Right renal pelvis (tissue), 4 donors: ENCODE data around the gene RBMS2. TPM values are rescaled to one million over a fixed set of nuclear protein-coding genes. Genes with fewer than 3 reads are reported as not detected.
"Not testable (repeated sequence)": the region's sequence is repeated elsewhere in the genome, so short reads cannot be mapped to it uniquely, and the experiment has no call there.

Experiments
- DNase-seq, 4 donors: peaks; one replicate each; pipeline ENCODE4 v3.0.0-alpha.2; 2013; ENCODE audit warnings: low read depth in 4 of 4, low spot score in 3 of 4, missing footprints in 1 of 4
- polyA plus RNA-seq, 4 donors: library from polyadenylated mRNA; unstranded; fragments of 120-200 nt; gene quantifications; one replicate each; pipeline ENCODE4 v1.2.1, GENCODE V29; 2013; ENCODE audit not compliant: insufficient read length in 4 of 4

Gene RBMS2
- polyA plus RNA-seq, 4 donors: 36.2 to 50.5 (median 42.6) TPM

- DNase-seq: no peak
Measured at GRCh38 chr12:56510786-56511185, 10.8 kb upstream of the RBMS2 start.

DNA sequence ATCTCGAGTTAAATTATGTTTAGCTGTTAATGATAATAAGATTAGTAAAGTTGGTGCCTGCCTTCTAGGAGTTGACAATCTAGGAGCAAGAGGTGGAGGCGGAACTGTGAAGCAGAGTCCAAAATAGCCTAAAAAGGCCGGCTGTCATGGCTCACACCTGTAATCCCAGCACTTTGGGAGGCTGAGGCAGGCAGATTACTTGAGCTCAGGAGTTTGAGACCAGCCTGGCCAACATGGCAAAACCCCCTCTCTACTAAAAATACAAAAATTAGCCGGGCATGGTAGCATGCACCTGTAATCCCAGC lies 7.7 kb upstream of the RBMS2 start:
- not testable (repeated sequence) for DNase-seq

- DNase-seq: no peak
Measured at GRCh38 chr12:56517854-56518253, 3.8 kb upstream of the RBMS2 start.

DNA sequence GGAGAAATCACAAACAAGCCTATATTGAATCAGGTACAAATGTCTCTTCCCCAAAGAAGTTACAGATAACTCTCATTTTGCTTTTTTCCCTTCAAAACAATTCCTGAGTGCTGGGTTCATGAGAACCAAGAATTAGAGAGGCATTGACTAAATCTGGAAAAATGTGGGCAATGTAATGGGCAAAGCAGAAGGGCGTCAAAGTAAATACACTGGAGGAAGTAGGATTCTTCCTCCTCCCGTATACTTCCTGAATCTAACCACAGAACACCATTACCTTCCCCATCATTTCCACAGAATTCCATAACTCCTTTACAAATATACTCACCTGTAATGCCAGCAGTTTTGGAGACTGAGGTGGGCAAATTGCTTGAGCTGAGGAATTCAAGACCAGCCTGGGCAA lies 3.0 kb upstream of the RBMS2 start:
- DNase-seq: no peak

- DNase-seq: no peak
Measured at GRCh38 chr12:56520048-56520447, 1.6 kb upstream of the RBMS2 start.

DNA sequence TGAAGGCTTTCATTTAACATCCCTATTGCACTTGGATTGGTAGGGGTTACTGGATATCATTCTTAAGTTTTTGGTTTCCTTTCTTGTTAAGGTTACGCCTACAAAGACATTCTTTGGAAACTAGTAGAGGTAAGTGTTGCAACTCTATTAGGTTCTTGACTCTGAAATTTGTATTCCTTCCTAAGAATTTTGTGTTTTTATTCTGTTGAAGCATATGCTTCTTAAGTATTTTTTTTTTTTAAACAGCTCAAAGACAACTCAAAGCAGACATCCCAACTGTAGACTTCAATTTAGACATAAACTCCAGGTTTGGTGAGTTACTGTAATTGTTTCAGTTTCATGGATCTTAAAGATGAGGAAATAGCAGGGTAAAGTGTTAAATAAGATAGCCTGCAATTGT lies 1.1 kb upstream of the RBMS2 start:
- DNase-seq: no peak

DNA sequence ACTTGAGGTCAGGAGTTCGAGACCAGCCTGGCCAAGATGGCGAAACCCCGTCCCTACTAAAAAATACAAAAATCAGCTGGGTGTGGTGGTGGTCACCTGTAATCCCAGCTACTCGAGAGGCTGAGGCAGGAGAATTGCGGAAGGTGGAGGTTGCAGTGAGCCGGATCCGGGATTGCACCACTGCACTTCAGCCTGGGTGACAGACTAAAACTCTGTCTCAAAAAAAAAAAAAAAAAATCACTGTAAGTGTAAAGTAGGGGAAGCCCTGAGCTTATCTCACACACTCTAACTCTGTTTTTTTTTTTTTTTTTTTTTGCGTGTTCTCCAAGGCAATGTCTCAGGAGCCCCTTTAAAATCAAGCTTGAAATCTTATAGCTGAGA lies 421 bp upstream of the RBMS2 start:
- no peak for DNase-seq

GRCh38 chr12:56522411-56523193 lies 982 bp downstream of the RBMS2 start:
- DNase-seq: no peak

- no peak for DNase-seq
Measured at GRCh38 chr12:56528846-56529245, 7.2 kb downstream of the RBMS2 start.

GRCh38 chr12:56529656-56530055 lies 8.0 kb downstream of the RBMS2 start:
- DNase-seq: no peak

DNA sequence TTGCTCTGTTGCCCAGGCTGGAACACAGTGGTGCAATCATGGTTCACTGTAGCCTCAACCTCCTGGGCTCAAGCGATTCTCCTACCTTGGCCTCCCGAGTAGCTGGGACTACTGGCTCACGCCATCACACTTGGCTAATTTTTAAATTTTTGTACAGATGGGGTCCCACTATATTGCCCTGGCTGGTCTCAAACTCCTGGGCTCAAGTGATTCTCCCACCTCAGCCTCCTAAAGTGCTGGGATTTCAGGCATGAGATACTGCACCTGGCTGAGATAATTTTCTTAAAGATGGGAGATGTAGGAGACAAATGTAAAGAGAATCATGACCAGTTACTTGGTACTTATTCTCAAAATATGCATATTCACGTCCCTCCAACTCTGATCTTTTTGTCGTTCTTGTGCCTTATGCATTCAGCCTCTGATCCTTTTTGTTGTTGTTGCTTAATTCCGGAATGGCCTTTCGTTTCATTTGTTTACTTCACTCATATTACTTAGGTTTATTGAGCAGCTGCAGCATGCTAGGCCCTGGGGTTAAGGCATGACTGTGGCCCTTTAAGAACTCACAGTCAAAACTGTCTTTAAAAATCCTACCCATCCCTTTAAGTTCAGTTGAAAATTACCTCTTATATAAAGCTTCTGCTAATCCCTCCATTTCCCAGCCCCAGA lies 8.9 kb downstream of the RBMS2 start:
- DNase-seq: no peak

GRCh38 chr12:56537546-56537945 lies 15.9 kb downstream of the RBMS2 start:
- no peak for DNase-seq

GRCh38 chr12:56541631-56542030 lies 20.0 kb downstream of the RBMS2 start:
- DNase-seq: no peak

GRCh38 chr12:56542164-56542563 lies 20.5 kb downstream of the RBMS2 start:
- no peak for DNase-seq

DNA sequence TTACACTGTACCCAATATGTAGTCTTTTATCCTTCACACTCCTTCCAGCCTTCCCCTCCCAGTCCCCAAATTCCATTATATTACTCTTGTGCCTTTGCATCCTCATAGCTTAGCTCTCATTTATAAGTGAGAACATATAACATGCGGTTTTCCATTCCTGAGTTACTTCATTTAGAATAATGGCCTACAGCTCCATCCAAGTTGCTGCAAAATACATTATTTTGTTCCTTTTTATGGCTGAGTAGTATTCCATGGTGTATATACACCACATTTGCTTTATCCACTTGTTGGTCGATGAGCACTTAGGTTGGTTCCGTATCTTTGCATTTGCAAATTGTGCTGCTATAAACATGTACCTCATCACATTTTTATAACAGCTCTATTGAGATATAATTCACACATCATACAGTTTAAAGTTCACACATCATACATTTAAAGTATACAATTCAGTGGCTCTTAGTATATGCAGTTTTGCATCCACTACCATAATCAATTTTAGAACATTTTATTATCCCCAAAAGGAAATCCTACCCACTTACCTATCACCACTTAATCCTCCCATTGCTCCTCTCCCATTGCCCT lies 23.5 kb downstream of the RBMS2 start:
- no peak for DNase-seq

DNA sequence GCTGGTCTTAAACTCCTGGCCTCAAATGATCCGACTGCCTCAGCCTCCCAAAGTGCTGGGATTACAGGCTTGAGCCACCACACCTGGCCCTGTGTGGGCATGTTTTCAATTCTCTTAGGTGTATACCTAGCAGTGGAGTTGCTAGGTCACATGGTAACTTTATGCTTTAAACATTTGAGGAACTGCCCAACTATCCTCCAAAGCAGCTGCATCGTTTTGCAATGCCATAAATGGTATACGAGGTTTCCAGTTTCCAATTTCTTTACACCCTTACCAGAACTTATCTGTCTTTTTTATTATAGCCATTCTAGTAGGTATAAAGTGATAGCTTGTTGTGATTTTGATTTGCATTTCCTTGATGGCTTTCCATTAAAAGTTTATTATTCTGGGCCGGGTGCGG lies 25.1 kb downstream of the RBMS2 start:
- no peak for DNase-seq

DNA sequence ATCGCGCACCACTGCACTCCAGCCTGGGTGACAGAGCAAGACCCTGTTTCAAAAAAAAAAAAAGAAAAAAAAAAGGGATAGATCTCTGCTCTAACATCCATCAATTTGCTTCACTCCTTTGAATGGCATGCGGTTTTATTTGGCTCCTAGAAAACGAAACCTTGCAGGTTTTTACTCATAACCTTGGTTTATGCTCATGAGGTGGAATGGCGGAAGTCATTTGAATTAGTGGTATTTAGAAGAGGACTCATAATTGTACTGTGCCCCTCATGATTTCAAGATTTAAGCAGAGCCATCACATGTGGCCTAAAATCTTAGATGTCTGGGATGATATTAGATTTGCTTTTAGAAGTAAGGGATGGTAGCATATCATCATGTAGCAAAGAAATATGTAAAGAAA lies 29.4 kb downstream of the RBMS2 start:
- DNase-seq: no peak

DNA sequence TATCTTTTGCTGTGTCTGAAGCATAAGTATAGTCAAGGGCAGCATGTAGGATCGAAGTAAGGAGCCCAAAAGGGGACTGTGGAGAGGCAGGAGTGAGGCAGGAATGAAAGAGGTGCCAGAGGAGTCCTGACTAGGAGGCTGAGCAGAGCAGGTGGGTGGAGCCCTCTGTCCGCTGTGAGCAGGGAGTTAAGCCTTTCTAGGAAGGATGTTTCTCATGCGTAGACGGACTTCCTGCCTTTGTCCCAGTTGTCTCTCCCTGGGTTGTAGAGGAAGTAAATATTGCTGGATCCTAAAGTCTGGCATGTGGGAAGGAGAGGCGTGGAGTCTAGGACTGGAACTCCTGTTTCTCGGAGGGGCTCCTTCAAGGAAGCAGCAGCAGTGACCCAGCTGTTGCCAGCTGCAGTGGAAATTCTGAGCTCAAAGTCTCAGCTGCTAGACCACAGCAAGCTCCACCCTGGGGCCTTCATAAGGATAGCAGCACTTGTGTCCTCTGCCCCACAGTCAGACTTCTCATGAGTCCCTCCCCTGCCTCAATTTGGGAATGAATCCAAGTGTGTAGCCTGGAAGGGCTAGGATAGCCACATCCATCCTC lies 44.0 kb downstream of the RBMS2 start:
- DNase-seq: peak; percentile 80 to 91 (median 88)

GRCh38 chr12:56568146-56568545 lies 46.5 kb downstream of the RBMS2 start:
- no peak for DNase-seq

DNA sequence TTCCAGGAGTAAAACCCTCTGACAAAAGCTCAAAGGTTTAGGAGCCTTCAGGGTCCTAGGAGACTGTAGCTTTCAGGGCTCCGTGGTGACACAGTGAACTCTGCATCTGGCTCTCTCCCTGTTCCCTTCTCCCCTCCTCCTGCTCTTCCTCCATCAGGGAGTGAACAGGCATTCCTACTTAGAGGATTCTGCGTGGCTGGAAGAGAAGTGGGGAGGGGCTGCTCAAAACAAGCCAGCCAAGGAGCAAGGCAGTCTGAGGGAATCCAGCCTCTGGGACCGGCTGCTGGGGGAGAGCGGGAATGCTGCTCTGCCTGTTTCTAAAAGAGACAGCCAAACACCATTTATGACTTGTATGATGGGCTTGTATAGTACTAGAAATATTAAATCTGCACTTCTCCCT lies 49.5 kb downstream of the RBMS2 start:
- peak in 3 of 4 donors; percentile 22 to 40 (median 29) for DNase-seq

DNA sequence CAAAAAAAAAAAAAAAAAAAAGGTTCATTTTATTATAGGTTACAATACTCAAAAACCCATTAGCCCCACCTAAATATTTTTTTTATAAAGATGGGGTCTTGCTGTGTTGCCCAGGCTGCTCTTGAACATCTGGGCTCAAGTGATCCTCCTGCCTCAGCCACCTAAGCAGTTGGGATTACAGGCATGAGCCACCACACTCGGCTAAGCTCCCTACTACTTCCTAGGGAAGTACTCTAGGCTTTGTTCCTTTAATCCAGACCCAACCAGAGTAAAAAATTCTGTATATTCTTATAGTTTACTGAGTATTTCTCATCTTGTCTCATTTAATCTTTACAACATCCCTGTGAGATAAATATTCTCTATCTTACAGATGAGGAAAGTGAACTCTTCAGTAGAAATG lies 50.7 kb downstream of the RBMS2 start:
- DNase-seq: no peak

DNA sequence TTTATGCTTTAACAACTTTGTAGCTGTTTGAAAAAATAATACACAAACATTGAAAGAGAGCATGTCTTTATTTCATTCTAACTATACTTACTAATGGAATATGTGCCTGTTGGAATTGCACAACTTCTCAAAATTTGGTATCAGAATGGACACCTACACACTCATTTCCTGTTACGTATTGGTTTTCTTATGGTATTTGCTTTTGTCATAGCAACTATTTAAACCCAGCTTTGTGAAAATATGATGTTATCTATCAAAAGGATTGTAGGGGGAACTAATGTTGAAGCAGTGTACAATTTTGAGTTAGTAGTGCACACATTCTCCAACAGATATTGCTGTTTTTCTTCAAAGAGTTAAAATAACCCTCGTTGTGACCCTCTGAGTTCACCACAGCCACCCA lies 52.6 kb downstream of the RBMS2 start:
- DNase-seq: no peak
